Measurements from ENCODE around the gene SERINC4. TPM values are rescaled to one million over a fixed set of nuclear protein-coding genes. Genes with fewer than 3 reads are reported as not detected.
"Not testable (repeated sequence)": the region's sequence is repeated elsewhere in the genome, so short reads cannot be mapped to it uniquely, and the experiment has no call there.

SERINC4 gene
- total RNA-seq, 2 donors from 2014 or later, result 0.31 to 0.61 TPM

DNA sequence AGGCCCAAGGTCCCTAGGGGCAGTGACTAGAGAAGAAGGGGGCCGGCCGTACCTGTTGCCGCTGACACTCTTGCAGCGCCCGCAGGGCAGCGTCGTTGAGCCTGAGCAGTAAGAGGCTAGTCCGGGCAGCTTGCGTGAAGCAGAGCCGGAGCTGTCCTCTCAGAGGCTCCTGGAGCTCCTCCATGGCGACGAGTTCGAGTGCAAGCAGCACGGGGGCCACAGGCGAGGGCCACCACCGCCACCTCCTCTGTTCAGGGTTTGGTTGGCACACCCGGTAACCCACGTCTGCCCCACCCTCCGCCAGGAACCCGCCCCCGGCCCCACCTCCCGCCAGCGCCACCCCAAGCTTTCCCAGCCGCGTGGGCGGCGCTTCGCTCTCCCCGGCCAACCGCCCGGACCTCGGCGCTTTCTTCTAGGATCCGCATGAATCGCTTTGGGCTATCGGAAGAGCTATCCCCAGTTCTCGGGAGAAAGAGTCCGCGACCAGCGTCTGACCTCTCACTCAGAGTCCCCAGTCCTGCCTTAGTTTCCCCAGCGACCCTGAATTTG, 23.2 kb downstream of the SERINC4 start, which contains the start of gene ELL3:
ELL3 (minus strand) TSS at position 249 of the 549 bp plus-strand sequence; CDS start at position 184, 65 bp downstream.
- DNase-seq (ENCODE audit: low spot score in 2 of 2), result peak in 1 of 2 donors; percentile 73
- H3K36me3 Mint-ChIP-seq, result peaks cover 0 to 6% of the 10 kb centered on the region in 2 donors
- H3K27ac Mint-ChIP-seq, result peak within 1 kb of the TSS; percentile 91 to 94
- H3K9me3 Mint-ChIP-seq, result no peaks in the 10 kb centered on the region
- ATAC-seq, result peak; percentile 71 to 74

DNA sequence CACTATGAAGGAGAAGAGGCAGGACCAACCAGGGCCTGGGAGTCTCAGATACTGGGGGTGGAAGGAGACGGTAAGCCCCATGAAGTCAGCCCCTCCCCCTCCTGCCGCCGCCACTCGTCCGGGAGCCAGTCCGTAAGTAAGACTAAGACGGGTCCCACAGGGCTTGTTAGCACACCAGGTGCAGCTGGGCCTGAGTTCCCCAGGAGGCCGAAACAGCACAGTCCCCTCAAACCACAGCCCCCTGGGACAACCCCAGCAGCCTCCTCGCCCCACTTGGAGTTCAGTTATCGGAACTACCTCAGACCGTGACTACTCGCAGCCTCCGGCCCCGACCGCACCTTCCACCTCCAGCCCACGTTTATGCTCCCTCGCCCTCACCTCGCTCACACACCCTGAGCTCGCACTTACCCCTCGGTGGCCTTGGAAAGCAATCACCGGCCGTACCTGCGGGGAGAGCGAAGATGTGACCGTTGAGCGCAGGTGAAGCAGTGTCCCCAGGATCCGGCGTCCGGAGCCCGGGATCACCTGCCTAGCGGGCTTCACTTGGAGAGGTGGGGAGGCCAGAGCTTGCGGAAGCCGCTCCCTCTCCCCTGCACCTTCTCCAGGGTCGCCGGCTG, 23.8 kb downstream of the SERINC4 start:
- peak in 1 of 2 donors; percentile 12 for DNase-seq (ENCODE audit: low spot score in 2 of 2)
- peak in 1 of 2 donors; percentile 5 for ATAC-seq
- no peaks in the 10 kb centered on the region for H3K9me3 Mint-ChIP-seq
- peaks cover 0 to 8% of the 10 kb centered on the region in 2 donors for H3K36me3 Mint-ChIP-seq
- peak overlapping the region; percentile 55 to 91 for H3K27ac Mint-ChIP-seq

DNA sequence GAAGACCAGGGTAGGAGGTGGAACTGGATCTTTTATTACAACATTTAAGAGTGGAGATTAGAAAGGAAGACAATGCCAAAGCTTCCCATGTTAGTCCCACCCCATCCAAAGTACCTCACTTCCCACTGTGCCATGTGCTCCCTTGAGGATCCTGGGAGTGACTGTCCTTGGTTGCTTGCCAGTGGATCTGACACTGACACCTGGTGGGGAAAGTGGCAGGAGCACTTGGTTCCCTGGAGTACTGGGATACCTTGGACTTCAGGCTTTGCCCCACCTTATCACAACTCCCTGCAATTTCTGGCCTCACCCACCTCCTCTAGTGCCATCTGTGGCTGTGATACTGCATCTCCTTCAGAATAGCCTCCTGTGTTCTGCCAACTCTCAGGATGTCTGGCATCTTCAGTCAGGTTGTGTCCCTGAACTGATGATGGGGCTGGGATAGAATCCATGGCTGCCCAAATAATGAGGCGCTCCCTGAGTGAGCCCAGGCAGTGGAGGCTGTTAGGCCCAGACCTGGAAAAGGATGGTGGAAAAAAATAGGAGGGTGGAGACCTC, 24.5 kb downstream of the SERINC4 start:
- Mint-ChIP-seq H3K9me3 (no peaks in the 10 kb centered on the region), H3K27ac (peak overlapping the region in 1 of 2 donors; percentile 22), H3K36me3 (peaks cover 4 to 15% of the 10 kb centered on the region in 2 donors)
- no peak for ATAC-seq
- no peak for DNase-seq (ENCODE audit: low spot score in 2 of 2)

DNA sequence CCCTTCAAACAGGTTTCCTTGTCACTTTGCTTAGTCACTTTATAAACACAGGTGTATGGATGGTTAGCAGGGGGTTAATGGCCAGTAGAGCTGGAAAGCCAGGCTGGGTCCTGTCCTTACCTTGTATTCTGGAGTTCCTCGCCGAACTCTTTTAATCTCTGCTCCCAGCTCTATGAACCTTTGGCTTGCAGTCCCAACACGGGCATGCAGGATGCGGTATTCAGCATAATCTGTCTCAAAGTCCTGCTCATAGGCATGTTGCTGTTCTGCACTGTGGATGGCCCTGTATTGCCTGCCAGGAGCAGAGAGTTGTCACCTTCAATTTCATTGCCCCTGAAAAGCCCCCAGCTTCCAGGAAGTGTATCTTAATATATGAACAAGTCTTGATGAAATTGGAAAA, 26.0 kb downstream of the SERINC4 start:
- DNase-seq (ENCODE audit: low spot score in 2 of 2), result no peak
- Mint-ChIP-seq H3K27ac (peak overlapping the region; percentile 24 to 25), H3K9me3 (no peaks in the 10 kb centered on the region), H3K36me3 (peaks cover 13 to 27% of the 10 kb centered on the region in 2 donors)
- no peak for ATAC-seq

DNA sequence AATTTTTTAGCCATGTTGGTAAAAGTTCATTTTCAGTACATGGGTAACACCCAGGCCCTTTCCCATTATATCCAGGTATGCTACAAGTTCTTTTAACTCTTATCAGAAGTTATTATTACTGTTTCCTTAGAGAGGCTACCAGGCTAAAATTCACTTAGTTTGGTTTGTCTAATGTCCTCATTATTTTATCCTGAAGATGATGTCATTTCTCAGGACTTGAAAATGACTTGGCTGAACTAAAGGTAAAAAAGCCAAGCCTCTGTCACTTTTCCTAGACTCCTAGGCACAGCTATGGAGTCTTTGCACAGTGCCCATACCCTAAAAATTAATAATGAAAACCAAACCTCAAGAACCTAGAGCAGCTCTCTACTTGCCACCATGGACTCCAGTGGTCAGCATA, 27.4 kb downstream of the SERINC4 start:
- ATAC-seq (no peak), DNase-seq (ENCODE audit: low spot score in 2 of 2) (no peak)
- Mint-ChIP-seq H3K36me3 (peaks cover 13 to 27% of the 10 kb centered on the region in 2 donors), H3K9me3 (no peaks in the 10 kb centered on the region), H3K27ac (peak overlapping the region in 1 of 2 donors; percentile 36)

DNA sequence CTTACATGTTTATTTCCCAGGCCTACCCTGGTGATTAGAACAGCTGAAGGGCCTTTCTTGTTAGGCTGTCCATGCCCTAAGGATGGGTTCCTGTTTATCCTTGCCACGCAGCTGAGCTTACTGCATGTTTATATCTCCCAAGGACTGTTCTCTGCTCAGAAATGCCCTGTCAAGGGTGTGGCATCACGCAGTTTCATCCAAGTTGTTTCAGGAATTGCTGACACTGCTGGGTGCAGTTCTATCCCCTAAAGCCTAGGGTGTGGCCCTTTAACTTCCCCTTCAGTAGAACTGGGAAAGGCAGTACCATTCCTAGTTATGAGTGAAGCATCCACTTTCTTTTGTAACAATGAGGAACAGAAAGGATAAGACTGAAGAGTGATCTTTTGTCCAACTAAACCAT, 28.2 kb downstream of the SERINC4 start:
- H3K9me3 Mint-ChIP-seq, result no peaks in the 10 kb centered on the region
- DNase-seq (ENCODE audit: low spot score in 2 of 2) (no peak), ATAC-seq (no peak)
- peak overlapping the region; percentile 36 to 52 for H3K27ac Mint-ChIP-seq
- peaks cover 13 to 27% of the 10 kb centered on the region in 2 donors for H3K36me3 Mint-ChIP-seq

DNA sequence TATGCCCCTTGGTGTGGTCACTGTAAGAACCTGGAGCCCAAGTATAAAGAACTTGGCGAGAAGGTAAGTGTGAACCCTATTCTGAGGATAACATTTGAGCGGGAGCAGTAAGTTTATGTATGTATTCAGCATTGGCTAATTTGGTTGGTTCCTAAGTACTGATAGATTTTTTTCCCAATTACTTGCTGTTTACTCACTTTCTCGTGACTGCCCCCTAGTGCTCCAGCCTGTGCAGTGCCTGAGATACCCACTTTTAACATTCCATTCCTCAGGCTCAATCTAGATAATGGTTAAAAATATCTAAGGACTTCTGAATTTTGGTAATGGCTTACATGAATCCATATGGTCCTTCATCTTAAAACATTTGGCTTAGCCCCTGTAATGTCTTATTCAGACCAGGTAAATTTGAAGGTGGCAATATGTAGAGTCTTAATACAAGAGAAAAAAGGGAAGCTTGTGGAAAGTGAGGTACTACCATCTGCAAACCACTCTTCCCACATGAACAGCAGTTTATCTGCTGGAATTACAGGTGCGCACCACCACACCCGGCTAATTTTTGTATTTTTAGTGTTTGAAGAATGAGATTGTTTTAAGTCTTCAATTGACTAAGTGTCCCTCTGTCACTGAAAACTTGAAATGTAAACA, 30.3 kb downstream of the SERINC4 start:
- Mint-ChIP-seq H3K36me3 (peaks cover 17 to 34% of the 10 kb centered on the region in 2 donors), H3K9me3 (no peaks in the 10 kb centered on the region), H3K27ac (peak overlapping the region in 1 of 2 donors; percentile 39)
- peak; percentile 59 to 67 for ATAC-seq
- peak in 1 of 2 donors; percentile 65 for DNase-seq (ENCODE audit: low spot score in 2 of 2)

DNA sequence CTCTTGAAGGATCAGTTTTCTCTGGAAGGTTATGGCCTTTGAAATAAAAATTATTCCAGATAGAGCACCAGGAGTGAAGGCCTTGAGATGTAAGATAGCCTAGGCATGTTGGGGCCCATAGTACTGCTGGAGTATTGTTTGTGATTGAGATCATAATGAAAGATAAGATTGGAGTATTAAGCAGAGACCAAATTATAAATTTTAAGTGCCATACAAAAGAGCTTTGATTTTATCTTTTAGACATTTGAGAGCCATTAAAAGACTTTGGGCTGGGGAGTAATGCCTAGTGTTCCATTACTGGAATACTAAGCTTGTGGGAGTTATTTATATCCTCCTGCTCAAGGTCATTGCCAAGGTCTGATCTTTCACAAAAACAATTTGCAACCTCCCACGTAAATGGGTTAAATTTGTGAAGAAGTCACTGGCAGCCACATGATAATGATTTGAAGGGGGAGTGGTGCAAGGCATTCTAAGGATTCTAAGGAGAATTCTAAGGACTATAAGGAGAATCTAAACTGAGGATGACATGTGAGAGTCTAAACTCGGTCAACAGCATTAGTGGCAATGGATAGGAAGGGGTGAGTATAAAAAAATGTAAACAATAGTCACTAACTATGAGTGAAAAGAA, 36.1 kb downstream of the SERINC4 start:
- Mint-ChIP-seq H3K27ac (peak overlapping the region in 1 of 2 donors; percentile 87), H3K36me3 (peaks cover 19 to 30% of the 10 kb centered on the region in 2 donors), H3K9me3 (no peaks in the 10 kb centered on the region)
- DNase-seq (ENCODE audit: low spot score in 2 of 2) (no peak), ATAC-seq (no peak)

DNA sequence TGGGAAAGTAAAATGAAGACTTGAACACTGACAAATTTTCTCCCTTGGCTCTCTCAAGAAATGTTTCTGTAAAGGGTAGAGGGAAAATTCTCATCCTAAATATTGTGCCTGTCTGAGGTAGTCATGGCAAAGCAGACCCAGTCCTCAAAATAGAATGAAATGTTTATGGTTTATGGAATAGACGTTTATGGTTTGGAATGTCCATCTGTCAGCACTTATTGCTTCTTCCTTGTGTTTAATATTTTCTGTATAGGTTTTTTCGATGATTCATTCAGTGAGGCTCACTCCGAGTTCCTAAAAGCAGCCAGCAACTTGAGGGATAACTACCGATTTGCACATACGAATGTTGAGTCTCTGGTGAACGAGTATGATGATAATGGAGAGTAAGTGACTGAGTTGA, 37.2 kb downstream of the SERINC4 start:
- no peak for DNase-seq (ENCODE audit: low spot score in 2 of 2)
- no peak for ATAC-seq
- Mint-ChIP-seq H3K36me3 (peaks cover 19 to 30% of the 10 kb centered on the region in 2 donors), H3K9me3 (no peaks in the 10 kb centered on the region), H3K27ac (peak overlapping the region; percentile 59 to 87)

DNA sequence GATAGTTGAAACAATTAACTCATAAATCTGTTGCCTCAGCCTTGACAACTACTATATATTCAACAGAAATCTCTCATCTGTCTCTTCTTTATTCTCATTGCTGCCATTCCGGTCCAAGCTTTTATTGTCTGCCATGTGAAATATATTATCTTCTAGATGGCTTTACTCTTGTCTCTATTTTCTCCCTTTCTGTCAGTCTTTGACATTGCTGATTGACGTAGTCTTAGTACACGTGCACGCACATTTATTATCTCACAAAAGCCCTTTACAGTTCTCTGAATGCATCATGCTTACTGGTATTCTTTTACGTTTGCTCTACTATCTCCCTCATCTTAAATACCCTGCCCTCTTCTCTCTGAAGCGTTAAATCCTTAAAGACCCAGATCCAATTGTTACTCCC, 48.1 kb downstream of the SERINC4 start:
- peak overlapping the region; percentile 8 to 50 for H3K27ac Mint-ChIP-seq
- no peak for DNase-seq (ENCODE audit: low spot score in 2 of 2)
- ATAC-seq, result no peak
- no peaks in the 10 kb centered on the region for H3K9me3 Mint-ChIP-seq
- H3K36me3 Mint-ChIP-seq, result peaks cover 17 to 26% of the 10 kb centered on the region in 2 donors

DNA sequence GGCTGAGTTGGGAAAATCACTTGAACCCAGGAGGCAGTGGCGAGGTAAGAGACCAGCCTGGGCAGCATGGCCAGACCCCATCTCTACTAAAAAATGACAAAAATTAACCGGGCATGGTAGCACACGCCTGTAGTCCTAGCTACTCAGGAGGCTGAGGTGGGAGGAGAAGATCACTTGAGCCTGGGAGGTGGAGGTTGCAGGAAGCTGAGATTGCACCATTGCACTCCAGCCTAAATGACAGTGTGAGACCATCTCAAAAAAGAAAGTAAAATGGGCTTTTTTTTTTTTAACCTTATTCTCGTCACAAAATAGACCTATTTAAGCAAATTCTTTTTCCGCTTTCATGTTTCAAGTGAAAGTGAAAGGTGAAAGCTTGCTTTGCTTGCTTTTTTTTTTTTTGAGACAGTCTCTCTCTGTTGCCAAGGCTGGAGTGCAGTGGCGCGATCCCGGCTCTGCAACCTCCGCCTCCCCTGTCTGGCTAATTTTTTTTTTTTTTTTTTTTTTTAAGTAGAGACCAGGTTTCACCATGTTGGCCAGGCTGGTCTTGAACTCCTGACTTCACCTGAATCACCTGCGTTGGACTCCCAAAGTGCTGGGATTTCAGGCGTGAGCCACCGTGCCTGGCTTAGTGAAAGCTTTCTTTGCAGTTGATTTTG, 50.2 kb downstream of the SERINC4 start:
- H3K27ac Mint-ChIP-seq, result peak overlapping the region; percentile 44 to 60
- ATAC-seq, result peak; percentile 38 to 50
- peaks cover 22 to 26% of the 10 kb centered on the region in 2 donors for H3K36me3 Mint-ChIP-seq
- no peaks in the 10 kb centered on the region for H3K9me3 Mint-ChIP-seq
- DNase-seq (ENCODE audit: low spot score in 2 of 2), result peak in 1 of 2 donors; percentile 19

DNA sequence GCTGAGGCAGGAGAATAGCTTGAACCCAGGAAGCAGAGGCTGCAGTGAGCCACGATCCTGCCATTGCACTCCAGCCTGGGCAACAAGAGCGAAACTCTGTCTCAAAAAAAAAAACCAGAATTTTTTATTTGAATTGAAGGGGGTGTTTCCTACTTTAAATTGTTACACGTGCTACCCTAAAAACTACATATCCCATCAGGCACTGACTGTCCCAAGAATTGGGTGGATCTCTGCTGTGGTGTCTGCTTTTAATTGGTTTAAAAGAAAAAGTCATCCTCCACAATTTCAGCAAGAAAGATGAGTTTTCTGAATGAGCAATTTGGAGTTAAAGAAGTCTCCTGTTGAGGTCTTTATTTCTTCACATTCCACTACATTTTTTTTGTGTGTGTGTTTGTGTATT, 51.6 kb downstream of the SERINC4 start:
- DNase-seq (ENCODE audit: low spot score in 2 of 2), result no peak
- no peak for ATAC-seq
- H3K27ac Mint-ChIP-seq, result peak overlapping the region; percentile 87 to 97
- peaks cover 22 to 29% of the 10 kb centered on the region in 2 donors for H3K36me3 Mint-ChIP-seq
- H3K9me3 Mint-ChIP-seq, result no peaks in the 10 kb centered on the region

DNA sequence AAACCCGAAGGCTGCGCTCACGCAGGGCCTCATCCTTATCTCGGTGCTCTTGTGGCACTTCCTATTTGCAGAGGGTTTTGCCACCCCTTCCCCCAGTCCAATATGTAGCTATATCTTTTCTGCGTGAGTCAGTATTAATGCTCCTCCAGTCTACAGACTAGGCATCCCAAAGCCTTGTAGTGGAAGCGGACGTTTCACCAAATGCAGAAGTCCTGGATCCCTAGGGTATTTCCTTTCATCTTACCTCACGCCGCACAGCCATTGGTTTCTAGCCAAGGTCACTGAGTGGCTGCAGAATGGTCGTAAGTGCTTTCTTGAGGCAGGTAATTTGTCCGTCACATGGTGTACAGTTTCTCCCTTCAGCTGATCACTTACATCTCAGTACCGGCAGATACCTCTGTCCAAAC, 53.1 kb downstream of the SERINC4 start:
- Mint-ChIP-seq H3K36me3 (peaks cover 17 to 29% of the 10 kb centered on the region in 2 donors), H3K27ac (peak overlapping the region; percentile 95 to 97)
- ATAC-seq, result peak; percentile 27 to 34
- not testable (repeated sequence) for H3K9me3 Mint-ChIP-seq; DNase-seq (ENCODE audit: low spot score in 2 of 2)

DNA sequence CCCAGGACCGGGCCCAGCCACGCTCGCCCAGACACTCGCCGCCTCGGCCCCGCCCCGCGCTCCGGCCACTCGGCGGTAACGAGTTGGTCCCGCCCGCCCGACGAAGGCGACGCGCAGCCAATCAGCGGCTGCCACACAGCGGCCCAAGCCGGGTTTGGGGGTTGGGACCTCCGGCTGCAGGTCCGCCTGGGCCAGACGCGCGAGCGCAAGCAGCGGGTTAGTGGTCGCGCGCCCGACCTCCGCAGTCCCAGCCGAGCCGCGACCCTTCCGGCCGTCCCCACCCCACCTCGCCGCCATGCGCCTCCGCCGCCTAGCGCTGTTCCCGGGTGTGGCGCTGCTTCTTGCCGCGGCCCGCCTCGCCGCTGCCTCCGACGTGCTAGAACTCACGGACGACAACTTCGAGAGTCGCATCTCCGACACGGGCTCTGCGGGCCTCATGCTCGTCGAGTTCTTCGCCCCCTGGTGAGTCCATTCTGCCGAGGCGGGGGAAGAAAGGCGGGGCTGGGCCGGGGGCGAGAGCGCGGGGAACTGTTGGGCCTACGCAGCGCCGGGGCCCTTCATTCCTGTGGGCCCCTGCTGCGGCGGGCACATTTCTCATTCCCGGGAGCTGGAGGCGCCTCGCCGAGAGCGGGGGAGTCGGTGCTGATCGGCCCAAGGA, 53.6 kb downstream of the SERINC4 start, which contains the start of gene PDIA3:
PDIA3 (plus strand) TSS at position 194 of the 658 bp plus-strand sequence; CDS start at position 296, 102 bp downstream.
- ATAC-seq (peak; percentile 86 to 89), DNase-seq (ENCODE audit: low spot score in 2 of 2) (peak; percentile 88 to 92)
- H3K36me3 Mint-ChIP-seq, result peaks cover 15 to 29% of the 10 kb centered on the region in 2 donors
- H3K27ac Mint-ChIP-seq, result peak within 1 kb of the TSS; percentile 95 to 97
- H3K9me3 Mint-ChIP-seq, result not testable (repeated sequence)

Data from activated naive CD4-positive, alpha-beta T cell treated with anti-CD3 and anti-CD28 coated beads, Interleukin-2, amount 50 U/mL, for 72 hours (primary cell).